Testis (tissue), 3 donors: Measurements from ENCODE around the gene PTPRN2. TPM values are rescaled to one million over a fixed set of nuclear protein-coding genes. Genes with fewer than 3 reads are reported as not detected.
A peak's percentile ranks its signal among the peaks of the same experiment; 100 is the strongest.

Source experiments
- DNase-seq: peaks from one replicate; pipeline ENCODE4 v3.0.0-alpha.2; 2019
- H3K27ac ChIP-seq, 2 donors: fragments of 200-600 bp; sonication (generic); one replicate each; pipeline ENCODE4 v1.5.1; 2019
- H3K27me3 ChIP-seq: fragments of 200-600 bp; sonication (generic); one replicate; pipeline ENCODE4 v1.5.1; 2019
- H3K36me3 ChIP-seq: fragments of 200-600 bp; sonication (generic); one replicate; pipeline ENCODE4 v1.5.1; 2017; ENCODE audit warnings: low read depth; ENCODE audit errors: missing control alignments
- H3K4me1 ChIP-seq: fragments of 200-600 bp; sonication (generic); one replicate; pipeline ENCODE4 v1.5.1; 2019
- H3K4me3 ChIP-seq, 2 donors: fragments of 200-600 bp; sonication (generic); one replicate each; pipeline ENCODE4 v1.5.1; 2017 to 2019
- H3K9me3 ChIP-seq: fragments of 200-600 bp; sonication (generic); one replicate; pipeline ENCODE4 v1.5.1; 2017
- POLR2A ChIP-seq: fragments of 450-650 bp; IDR thresholded peaks from one replicate; pipeline ENCODE4 v1.6.1; 2017; ENCODE audit warnings: antibody characterized with exemption, mild to moderate bottlenecking, moderate library complexity
- WGBS, 2 donors: methylation state at CpG; one replicate each; pipeline ENCODE4 v1.1.5; 2018; 5-methylcytosine and 5-hydroxymethylcytosine counted together
- intact Hi-C: fragments of 100-400 bp; cut with DNase I; formaldehyde crosslinking; loops from one replicate; pipeline ENCODE4 v1.15.1; 2023; ENCODE audit warnings: low total_unique reads
- polyA plus RNA-seq: library from polyadenylated mRNA; stranded (reverse); fragments of 350-450 nt; fragmentation: Illumina TruSeq; extraction: RNeasy Lipid Tissue Mini Kit (QIAGEN cat#74804); gene quantifications from one replicate; pipeline ENCODE4 v1.2.3, GENCODE V29; 2014; ENCODE audit warnings: low read depth, low replicate concordance; ENCODE audit not compliant: insufficient read depth
- total RNA-seq, 2 donors: library from RNA; depleted of rRNA; stranded (reverse); fragments of >200 nt; gene quantifications; one replicate each; pipeline ENCODE4 v1.2.3, GENCODE V29; 2016
- TF ChIP-seq, protein P1 (sequence below), 3 experiments: fragments of 450-650 bp in 2 of 3; fragments of 200-600 bp in 1 of 3; sonication (generic) in 1 of 3; IDR thresholded peaks; one replicate each; pipeline ENCODE4 v1.5.1; 2016 to 2019; ENCODE audit warnings: antibody characterized with exemption in 3 of 3, mild to moderate bottlenecking in 2 of 3, moderate library complexity in 1 of 3

The PTPRN2 gene
- total and polyA plus RNA-seq, 3 donors from 2014 or later, result 9.3 to 10.8 (median 9.8) TPM

DNA sequence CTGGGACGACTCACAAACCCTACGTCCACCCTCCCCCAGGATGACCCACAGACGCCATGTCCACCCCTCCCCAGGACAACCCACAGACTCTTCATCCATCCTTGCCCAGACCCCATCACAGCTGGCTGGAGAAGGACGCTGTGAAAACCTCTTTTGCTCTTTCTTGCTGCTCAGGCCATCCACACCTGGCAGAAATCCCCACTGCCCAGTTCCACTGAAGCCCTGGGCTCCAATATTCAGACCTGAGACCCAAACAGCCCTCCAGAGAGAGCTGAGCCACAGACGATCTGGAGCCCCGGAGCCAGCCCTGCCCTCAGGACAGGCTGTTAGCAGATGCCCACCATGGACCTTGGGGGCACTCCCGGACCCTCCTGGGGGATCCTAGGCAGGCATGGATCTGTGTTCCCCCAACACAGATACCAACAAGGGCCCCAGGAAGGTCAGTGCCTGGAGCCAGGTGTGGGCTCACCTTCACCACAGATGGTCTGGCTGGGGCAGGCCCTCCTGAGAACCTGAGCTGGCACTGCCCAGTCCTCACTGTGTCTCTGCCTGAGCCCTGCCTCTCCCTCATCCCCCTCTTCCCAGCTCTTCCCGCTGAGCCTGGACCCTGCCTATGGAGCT, 226.2 kb downstream of the PTPRN2 start:
- Histone ChIP-seq H3K4me3 (no peak overlapping the region), H3K4me1 (no peaks in the 10 kb centered on the region), H3K9me3 (no peaks in the 10 kb centered on the region), H3K27me3 (no peaks in the 10 kb centered on the region), H3K27ac (no peak overlapping the region), H3K36me3 (no peaks in the 10 kb centered on the region)
- intact Hi-C loops, result no loop called here
- 66 to 71% methylated on average over 5 to 8 of the region's 8 CpGs for WGBS, 2 donors
- no peak for TF ChIP-seq POLR2A
- TF ChIP-seq, protein P1, sequence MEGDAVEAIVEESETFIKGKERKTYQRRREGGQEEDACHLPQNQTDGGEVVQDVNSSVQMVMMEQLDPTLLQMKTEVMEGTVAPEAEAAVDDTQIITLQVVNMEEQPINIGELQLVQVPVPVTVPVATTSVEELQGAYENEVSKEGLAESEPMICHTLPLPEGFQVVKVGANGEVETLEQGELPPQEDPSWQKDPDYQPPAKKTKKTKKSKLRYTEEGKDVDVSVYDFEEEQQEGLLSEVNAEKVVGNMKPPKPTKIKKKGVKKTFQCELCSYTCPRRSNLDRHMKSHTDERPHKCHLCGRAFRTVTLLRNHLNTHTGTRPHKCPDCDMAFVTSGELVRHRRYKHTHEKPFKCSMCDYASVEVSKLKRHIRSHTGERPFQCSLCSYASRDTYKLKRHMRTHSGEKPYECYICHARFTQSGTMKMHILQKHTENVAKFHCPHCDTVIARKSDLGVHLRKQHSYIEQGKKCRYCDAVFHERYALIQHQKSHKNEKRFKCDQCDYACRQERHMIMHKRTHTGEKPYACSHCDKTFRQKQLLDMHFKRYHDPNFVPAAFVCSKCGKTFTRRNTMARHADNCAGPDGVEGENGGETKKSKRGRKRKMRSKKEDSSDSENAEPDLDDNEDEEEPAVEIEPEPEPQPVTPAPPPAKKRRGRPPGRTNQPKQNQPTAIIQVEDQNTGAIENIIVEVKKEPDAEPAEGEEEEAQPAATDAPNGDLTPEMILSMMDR (IDR thresholded peaks at IDR 0.05), result no peak
- no peak for DNase-seq

DNA sequence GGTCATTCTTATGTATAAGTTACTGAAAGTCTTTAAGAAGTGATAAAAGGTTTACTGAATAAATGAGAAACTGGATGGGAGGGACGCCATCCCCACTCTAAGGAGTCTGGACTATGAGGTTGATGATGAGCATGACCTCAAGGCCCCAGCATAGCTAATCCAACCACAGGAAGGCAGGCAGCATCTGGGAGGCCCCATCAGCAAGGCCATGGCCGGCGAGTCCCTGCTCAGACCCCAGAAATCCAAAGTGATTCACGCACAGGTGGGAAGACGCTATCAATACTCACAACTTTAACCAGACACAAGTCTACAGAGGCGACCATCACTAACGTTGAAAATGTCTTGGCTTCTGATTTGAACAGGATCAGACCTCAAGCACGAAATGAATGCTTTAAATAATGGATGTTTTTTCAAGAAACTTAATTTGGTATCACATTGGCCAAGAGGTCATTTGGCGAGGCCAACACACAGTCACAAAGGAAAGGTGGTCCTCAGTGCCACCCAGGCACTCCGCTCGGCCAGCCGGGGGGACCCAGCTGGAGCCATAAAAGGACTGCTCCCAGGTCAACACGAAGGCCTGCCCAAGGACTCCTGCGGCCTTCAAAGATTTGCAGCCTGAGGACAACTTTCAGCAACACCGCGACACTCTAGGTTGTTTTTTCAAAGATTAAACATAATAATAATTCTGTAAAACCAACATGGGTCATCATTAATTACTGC, 228.5 kb downstream of the PTPRN2 start:
- Histone ChIP-seq H3K27me3 (no peaks in the 10 kb centered on the region), H3K4me3 (no peak overlapping the region), H3K4me1 (no peaks in the 10 kb centered on the region), H3K27ac (no peak overlapping the region), H3K9me3 (no peaks in the 10 kb centered on the region), H3K36me3 (no peaks in the 10 kb centered on the region)
- 86 to 88% methylated on average over 16 of the region's 16 CpGs for WGBS, 2 donors
- intact Hi-C loops, result no loop called here
- no peak for TF ChIP-seq POLR2A
- TF ChIP-seq, protein P1 (IDR thresholded peaks at IDR 0.05), result no peak
- DNase-seq, result peak; percentile 7

DNA sequence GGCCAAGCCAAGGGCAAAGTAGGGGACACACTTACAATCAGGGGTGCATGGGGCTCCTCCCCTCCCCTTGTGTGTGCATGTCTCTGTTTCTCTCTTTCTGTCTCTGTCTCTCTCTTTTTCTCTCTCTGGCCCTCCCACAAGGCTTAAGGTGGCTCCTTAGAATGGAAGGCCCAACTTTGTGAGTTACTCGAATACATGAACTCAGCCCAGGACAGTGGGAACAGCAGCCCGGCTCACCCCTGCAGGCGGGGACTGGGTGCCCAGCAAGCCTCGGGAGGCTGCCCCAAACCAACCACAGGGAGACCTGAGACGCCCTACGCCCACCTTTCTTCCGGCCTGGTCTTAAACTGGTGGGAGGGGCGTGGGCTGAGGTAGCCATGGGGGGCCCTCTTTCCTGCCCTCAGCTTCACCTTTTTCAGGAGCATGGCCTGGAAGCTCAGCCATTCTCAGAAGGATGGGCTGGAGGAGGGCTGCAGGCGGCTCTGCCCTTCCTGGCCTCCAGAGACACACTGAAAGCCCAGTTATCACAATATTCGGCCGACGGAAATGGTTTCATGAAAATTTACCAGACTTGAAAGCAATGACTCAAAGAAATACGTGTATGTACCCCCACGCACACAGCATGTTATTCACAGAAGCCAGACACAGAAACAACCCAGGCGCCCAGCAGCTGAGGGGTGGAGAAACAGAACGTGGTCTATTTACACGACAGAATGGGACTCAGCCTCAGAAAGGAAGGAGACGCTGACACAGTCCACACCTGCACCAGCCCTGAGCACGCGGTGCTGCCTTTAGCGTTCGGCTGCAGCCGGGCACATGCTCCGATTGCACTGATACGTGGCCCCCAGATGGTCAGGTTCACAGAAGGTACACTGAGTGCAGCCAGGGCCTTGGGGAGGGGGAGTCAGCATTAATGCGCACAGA, 229.5 kb downstream of the PTPRN2 start:
- Histone ChIP-seq H3K27ac (no peak overlapping the region), H3K4me3 (no peak overlapping the region), H3K36me3 (no peaks in the 10 kb centered on the region), H3K9me3 (no peaks in the 10 kb centered on the region), H3K4me1 (no peaks in the 10 kb centered on the region), H3K27me3 (no peaks in the 10 kb centered on the region)
- WGBS, 2 donors, result 82 to 87% methylated on average over 22 to 26 of the region's 26 CpGs
- intact Hi-C loops, result no loop called here
- no peak for TF ChIP-seq POLR2A
- TF ChIP-seq, protein P1 (IDR thresholded peaks at IDR 0.05), result no peak
- DNase-seq, result peak; percentile 11

DNA sequence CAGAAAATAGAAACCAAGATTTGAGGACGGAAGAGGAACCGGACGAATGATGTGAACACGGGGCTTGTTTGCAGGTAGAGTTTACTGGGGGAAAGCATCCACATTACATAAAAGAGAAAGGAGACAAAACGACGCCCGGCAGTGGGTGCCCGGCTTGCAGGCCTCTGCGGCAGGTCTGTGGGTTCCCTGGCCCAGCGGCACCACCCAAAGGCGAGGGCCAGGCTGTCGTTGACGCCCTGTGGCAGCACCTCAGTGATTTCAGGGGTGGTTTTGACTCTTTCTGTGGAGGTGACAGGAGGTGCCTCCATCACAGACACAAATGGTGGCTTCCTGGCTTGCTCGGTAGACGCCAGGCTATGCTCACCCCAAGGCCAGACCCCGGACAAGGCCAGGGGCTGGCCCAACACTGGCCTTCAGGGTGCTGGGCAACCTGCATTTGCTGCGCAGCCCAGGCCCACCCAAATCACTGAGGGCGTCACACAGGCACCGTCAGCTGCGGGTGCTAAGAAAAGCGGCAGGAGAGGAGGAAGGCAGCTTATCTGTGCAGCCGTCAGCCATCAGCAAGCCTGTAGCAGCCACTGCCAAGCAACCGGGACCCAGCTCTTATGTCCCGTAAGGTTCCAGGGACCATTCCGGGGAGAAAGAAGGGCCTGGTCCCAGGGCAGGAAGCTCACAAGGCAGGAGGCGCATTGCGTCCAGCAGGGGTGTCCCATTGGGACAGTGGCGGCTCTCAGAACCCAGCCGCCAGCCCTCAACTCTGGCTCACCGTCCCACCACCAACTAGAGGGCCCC, 230.3 kb downstream of the PTPRN2 start:
- Histone ChIP-seq H3K27ac (no peak overlapping the region), H3K4me1 (no peaks in the 10 kb centered on the region), H3K9me3 (no peaks in the 10 kb centered on the region), H3K36me3 (no peaks in the 10 kb centered on the region), H3K4me3 (no peak overlapping the region), H3K27me3 (no peaks in the 10 kb centered on the region)
- TF ChIP-seq, protein P1 (IDR thresholded peaks at IDR 0.05), result no peak
- intact Hi-C loops, result no loop called here
- peak; percentile 6 for DNase-seq
- 92 to 93% methylated on average over 12 to 30 of the region's 30 CpGs for WGBS, 2 donors
